GM21526 (cell line): ENCODE data around the gene GGT7.
"Not testable (repeated sequence)": the region's sequence is repeated elsewhere in the genome, so short reads cannot be mapped to it uniquely, and the experiment has no call there.

Experiments
- ATAC-seq: cut with Tn5 transposase; IDR thresholded peaks from one replicate; pipeline ENCODE4 v1.9.1; 2021; ENCODE audit warnings: moderate library complexity; ENCODE audit not compliant: unreplicated experiment, low FRiP score

GGT7 gene

GRCh38 chr20:34872622-34873224, at the start of gene GGT7:
Gene GGT7, minus strand, starts transcription at chr20:34872856. Its CDS starts 41 bp downstream, at chr20:34872815.
- peak; percentile 40 for ATAC-seq

- ATAC-seq = no peak
Measured at GRCh38 chr20:34921436-34921835, 48.8 kb upstream of the GGT7 start.

- no peak for ATAC-seq
Measured at GRCh38 chr20:34920055-34920454, 47.4 kb upstream of the GGT7 start.

GRCh38 chr20:34916774-34917354, 44.2 kb upstream of the GGT7 start:
- no peak for ATAC-seq

GRCh38 chr20:34915749-34916455, 43.2 kb upstream of the GGT7 start:
- ATAC-seq = no peak

- ATAC-seq = no peak
Measured at GRCh38 chr20:34915131-34915530, 42.5 kb upstream of the GGT7 start.

GRCh38 chr20:34907616-34908469, 35.2 kb upstream of the GGT7 start:
- no peak for ATAC-seq

GRCh38 chr20:34904202-34904621, 31.6 kb upstream of the GGT7 start:
- ATAC-seq = no peak

GRCh38 chr20:34898731-34899130, 26.1 kb upstream of the GGT7 start:
- not testable (repeated sequence) for ATAC-seq

GRCh38 chr20:34898129-34898528, 25.5 kb upstream of the GGT7 start:
- not testable (repeated sequence) for ATAC-seq

GRCh38 chr20:34896086-34896621, 23.5 kb upstream of the GGT7 start:
- no peak for ATAC-seq

GRCh38 chr20:34895465-34895864, 22.8 kb upstream of the GGT7 start:
- no peak for ATAC-seq

GRCh38 chr20:34894723-34895122, 22.1 kb upstream of the GGT7 start:
- ATAC-seq = no peak

GRCh38 chr20:34892671-34893070, 20.0 kb upstream of the GGT7 start:
- ATAC-seq = no peak

GRCh38 chr20:34891166-34892062, 18.8 kb upstream of the GGT7 start:
- ATAC-seq = no peak

- ATAC-seq = no peak
Measured at GRCh38 chr20:34888468-34888867, 15.8 kb upstream of the GGT7 start.

GRCh38 chr20:34887023-34887422, 14.4 kb upstream of the GGT7 start:
- ATAC-seq = peak; percentile 64

GRCh38 chr20:34886122-34886521, 13.5 kb upstream of the GGT7 start:
- no peak for ATAC-seq

- no peak for ATAC-seq
Measured at GRCh38 chr20:34884260-34884659, 11.6 kb upstream of the GGT7 start.

- no peak for ATAC-seq
Measured at GRCh38 chr20:34883809-34884208, 11.2 kb upstream of the GGT7 start.
